CD4-positive, alpha-beta T cell treated with Interferon gamma for 1 hour (primary cell): ENCODE data around the gene ABCC4.
"Not testable (repeated sequence)": the region's sequence is repeated elsewhere in the genome, so short reads cannot be mapped to it uniquely, and the experiment has no call there.

Experiments
- DNase-seq: peaks from one replicate; pipeline ENCODE4 v3.0.0-alpha.2; 2020

ABCC4 gene

GRCh38 chr13:95296326-95296925, 4.8 kb downstream of the ABCC4 start:
- no peak for DNase-seq

- no peak for DNase-seq
Observed at GRCh38 chr13:95295026-95295425, 6.2 kb downstream of the ABCC4 start.

- no peak for DNase-seq
Observed at GRCh38 chr13:95292622-95293021, 8.6 kb downstream of the ABCC4 start.

- DNase-seq, result not testable (repeated sequence)
Observed at GRCh38 chr13:95289901-95290300, 11.3 kb downstream of the ABCC4 start.

- no peak for DNase-seq
Observed at GRCh38 chr13:95289020-95289444, 12.2 kb downstream of the ABCC4 start.

- no peak for DNase-seq
Observed at GRCh38 chr13:95284436-95284835, 16.8 kb downstream of the ABCC4 start.

- no peak for DNase-seq
Observed at GRCh38 chr13:95279016-95279415, 22.2 kb downstream of the ABCC4 start.

GRCh38 chr13:95276037-95276505, 25.2 kb downstream of the ABCC4 start:
- DNase-seq, result no peak

GRCh38 chr13:95275322-95276036, 25.8 kb downstream of the ABCC4 start:
- no peak for DNase-seq

- DNase-seq, result not testable (repeated sequence)
Observed at GRCh38 chr13:95273592-95274132, 27.6 kb downstream of the ABCC4 start.

GRCh38 chr13:95272076-95272475, 29.2 kb downstream of the ABCC4 start:
- DNase-seq, result not testable (repeated sequence)

GRCh38 chr13:95269756-95270155, 31.5 kb downstream of the ABCC4 start:
- DNase-seq, result no peak

GRCh38 chr13:95268343-95269065, 32.7 kb downstream of the ABCC4 start:
- DNase-seq, result not testable (repeated sequence)

- no peak for DNase-seq
Observed at GRCh38 chr13:95267662-95268342, 33.4 kb downstream of the ABCC4 start.

- DNase-seq, result no peak
Observed at GRCh38 chr13:95264225-95264624, 37.0 kb downstream of the ABCC4 start.

GRCh38 chr13:95262837-95263384, 38.3 kb downstream of the ABCC4 start:
- no peak for DNase-seq

- DNase-seq, result no peak
Observed at GRCh38 chr13:95261956-95262355, 39.3 kb downstream of the ABCC4 start.

GRCh38 chr13:95260031-95260525, 41.2 kb downstream of the ABCC4 start:
- no peak for DNase-seq

GRCh38 chr13:95258619-95259194, 42.5 kb downstream of the ABCC4 start:
- no peak for DNase-seq

- no peak for DNase-seq
Observed at GRCh38 chr13:95258098-95258497, 43.2 kb downstream of the ABCC4 start.

- no peak for DNase-seq
Observed at GRCh38 chr13:95256091-95256490, 45.2 kb downstream of the ABCC4 start.
